Stimulated activated CD8-positive, alpha-beta memory T cell treated with anti-CD3 and anti-CD28 coated beads, Interleukin-15, amount 100 ng/mL, for 4 hours (primary cell): ENCODE measurements around the gene CLIC2.
A peak's percentile ranks its signal among the peaks of the same experiment; 100 is the strongest.
"Not testable (repeated sequence)": the region's sequence is repeated elsewhere in the genome, so short reads cannot be mapped to it uniquely, and the experiment has no call there.

Experiments
- DNase-seq, 2 donors: peaks; one replicate each; pipeline ENCODE4 v3.0.0-alpha.2; 2020; ENCODE audit warnings: low read depth in 2 of 2

CLIC2 gene

GRCh38 chrX:155334486-155335336 lies at the start of gene CLIC2:
TSS of gene CLIC2 (minus strand) at chrX:155334614. CDS start at chrX:155334427, 187 bp downstream.
- no peak for DNase-seq

DNA sequence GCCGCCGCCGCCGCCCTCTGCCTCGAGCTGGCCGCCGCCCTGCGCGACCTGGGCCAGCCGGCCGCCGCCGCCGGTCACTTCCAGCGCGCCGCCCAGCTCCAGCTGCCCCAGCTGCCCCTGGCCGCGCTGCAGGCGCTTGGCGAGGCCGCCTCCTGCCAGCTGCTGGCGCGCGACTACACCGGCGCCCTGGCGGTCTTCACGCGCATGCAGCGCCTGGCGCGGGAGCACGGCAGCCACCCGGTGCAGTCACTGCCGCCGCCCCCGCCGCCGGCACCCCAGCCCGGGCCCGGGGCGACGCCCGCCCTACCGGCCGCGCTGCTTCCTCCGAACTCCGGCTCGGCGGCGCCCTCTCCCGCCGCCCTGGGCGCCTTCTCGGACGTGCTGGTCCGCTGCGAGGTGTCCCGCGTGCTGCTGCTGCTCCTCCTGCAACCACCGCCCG lies 48.1 kb upstream of the CLIC2 start:
- not testable (repeated sequence) for DNase-seq

DNA sequence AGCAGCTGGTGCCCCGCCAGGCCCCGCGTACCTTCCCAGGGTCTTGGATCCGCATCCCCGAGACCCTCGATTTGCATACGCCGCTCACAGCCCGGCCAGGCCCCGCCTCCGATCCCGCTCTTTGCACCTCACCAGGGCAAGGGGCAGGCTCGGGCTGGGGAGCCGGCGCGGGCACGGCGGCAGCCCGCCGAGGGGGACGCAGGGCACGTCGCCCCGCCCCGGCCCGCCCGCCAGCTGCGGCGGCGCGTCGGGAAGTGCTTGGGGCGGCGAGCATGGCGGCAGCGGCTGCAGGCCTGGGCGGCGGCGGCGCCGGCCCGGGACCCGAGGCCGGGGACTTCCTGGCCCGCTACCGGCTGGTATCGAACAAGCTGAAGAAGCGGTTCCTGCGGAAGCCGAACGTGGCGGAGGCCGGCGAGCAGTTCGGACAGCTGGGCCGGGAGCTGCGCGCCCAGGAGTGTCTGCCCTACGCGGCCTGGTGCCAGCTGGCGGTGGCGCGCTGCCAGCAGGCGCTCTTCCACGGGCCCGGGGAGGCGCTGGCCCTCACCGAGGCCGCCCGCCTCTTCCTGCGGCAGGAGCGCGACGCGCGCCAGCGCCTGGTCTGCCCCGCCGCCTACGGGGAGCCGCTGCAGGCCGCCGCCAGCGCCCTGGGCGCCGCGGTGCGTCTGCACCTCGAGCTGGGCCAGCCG lies 47.6 kb upstream of the CLIC2 start, which contains the start of gene F8A2:
F8A2 (plus strand) TSS at position 253 of the 686 bp plus-strand sequence; CDS start at position 273, 20 bp downstream.
- DNase-seq: not testable (repeated sequence)

GRCh38 chrX:155379802-155380201 lies 45.4 kb upstream of the CLIC2 start:
- not testable (repeated sequence) for DNase-seq

GRCh38 chrX:155373777-155374458 lies 39.5 kb upstream of the CLIC2 start:
- not testable (repeated sequence) for DNase-seq

DNA sequence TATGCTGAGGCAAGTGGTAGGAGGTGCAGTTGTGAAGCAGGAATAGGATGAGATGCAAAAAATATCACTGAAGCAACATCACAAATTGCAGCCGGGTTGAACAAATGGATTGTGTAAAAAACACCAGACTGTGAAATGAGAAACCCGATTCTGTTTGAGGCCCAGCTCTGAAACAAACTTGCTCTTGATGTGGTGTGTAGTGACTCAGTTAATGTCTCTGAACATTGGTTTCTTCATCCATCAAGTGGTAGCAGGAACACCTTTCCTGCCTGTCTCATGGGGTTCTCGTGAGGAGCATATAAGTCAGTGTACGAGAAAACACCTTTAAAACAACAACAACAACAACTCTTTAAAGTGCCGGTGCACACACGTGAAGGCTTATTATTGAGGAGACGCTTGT lies 29.3 kb upstream of the CLIC2 start:
- DNase-seq: not testable (repeated sequence)

DNA sequence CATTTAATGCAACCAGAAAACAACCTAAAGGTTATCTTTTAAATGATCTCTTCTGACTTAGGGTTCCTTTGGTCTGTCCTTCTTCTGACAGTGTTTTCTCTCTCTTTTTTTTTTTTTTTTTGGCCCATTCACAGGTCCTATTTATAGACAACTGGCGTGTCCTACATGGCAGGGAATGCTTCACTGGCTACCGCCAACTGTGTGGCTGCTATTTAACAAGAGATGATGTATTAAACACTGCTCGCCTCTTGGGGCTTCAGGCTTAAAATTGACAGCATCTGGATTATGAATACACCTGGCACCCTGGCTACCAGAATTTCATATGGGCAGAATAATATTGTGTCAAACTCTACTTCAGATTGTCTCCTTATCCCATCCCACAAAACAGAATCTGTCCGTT lies 15.0 kb upstream of the CLIC2 start:
- DNase-seq: not testable (repeated sequence)

- not testable (repeated sequence) for DNase-seq
Measured at GRCh38 chrX:155345689-155346088, 11.3 kb upstream of the CLIC2 start.

DNA sequence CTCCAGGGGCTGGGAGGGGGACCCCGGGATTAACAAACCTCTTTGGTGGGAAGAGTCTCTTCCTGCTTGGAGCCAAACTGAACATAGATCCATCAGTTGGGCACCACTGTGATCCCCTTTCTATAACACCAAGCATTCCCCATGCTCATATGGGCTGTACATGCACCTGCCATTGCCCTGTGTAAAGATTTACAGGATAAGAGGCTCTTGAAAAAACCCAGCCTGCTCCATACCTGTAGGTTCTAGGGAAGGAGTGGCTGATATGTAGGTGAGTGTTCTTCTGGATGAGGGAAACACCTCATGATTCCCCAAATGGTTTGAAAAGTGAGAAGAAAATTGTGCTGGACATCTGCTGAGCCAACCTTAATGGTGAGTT lies 911 bp upstream of the CLIC2 start:
- not testable (repeated sequence) for DNase-seq

DNA sequence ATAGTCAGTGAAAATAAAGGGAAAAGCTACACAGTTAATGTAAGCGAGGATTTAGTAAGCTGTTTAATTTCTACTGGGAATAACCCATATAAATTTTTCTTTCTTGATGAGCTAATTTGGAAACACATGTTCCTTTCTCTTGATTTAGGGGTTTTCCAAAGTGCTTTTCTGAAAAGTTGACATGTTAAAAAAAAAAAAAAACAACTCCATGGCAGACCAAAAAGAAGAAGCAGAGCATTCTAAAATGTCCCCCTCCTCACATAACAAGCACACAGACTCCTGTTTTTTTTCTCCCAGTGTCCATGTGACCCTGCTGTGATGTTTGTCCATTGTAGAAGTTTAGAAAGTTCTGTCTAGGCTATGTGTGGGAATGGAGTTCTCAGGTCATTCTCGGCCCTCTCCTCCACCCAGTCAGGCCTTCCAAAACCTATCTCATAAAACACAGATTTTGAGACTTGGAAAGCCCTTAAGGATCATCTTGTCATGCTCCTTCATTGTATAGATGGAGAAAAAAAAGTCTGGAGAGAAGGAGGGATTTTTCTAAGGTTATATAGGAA lies 792 bp downstream of the CLIC2 start:
- no peak for DNase-seq

- DNase-seq: no peak
Measured at GRCh38 chrX:155330992-155331391, 3.4 kb downstream of the CLIC2 start.

GRCh38 chrX:155329293-155329692 lies 5.1 kb downstream of the CLIC2 start:
- DNase-seq: no peak

DNA sequence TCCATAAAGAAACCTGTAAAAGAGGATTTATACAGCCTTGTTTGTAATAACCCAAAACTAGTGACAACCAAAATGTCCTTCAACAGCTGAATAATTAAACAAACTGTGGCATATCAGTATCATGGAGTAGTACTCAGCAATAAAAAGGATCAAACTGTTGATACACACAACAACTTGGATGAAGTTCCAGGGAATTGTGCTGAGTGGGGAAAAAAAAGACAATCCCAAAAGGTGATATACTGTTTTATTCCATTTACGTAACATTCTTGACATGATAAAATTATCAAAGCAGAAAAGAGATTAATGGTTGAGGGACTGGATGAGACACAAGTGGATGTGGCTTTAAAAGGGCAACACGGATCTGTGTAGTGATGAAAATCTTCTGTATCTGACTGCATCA lies 7.8 kb downstream of the CLIC2 start:
- no peak for DNase-seq

DNA sequence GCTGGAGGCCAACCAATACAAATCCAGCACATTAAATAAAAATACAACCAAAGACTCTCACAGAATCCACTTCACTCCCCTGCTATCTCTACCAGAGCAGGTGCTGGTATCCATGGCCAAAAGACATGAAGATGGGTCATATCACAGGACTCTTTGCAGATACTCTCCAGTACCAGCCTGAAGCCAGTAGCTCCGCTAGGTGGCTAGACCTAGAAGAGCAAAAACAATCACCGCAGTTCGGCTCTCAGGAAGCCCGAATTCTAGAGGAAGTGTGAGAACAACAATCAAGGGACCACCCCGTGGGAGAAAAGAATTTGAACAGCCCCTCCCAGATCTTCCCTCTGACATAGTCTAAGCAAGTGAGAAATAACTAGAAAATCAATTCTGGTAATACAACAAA lies 20.2 kb downstream of the CLIC2 start:
- DNase-seq: no peak

- DNase-seq: no peak
Measured at GRCh38 chrX:155313766-155314165, 20.6 kb downstream of the CLIC2 start.

DNA sequence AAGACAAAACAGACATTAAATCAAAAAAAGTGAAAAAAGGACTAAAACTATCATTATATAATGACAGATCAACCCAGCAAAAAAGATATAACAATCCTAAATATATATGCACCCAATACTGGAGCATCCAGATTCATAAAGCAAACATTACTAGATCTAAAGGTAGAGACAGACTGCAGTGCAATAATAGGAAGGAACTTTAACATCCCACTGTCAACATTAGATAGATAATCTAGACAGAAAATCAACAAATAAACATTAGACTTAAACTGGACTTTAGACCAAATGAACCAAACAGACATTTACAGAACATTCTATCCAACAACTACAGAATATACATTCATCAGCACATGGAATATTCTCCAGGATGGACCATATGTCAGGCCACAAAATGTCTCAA lies 40.6 kb downstream of the CLIC2 start:
- no peak for DNase-seq

DNA sequence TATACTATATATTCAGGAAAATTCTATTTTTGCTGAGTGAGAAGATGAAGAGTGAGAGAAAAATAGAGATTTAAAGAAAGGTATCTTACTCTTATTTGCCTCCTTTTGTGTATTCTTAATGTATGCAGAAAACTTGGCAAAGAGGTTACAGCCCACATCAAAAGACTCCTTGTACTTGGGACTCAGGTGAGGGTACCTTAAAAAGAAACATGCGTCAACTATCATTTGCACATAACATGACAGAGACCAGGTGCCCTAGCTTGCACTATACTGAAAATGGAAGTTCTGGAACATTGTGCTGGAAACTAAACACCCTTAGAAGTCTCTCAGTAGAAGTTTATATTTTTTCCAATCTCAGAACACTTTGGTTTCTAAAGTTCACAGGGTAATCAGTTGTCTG lies 54.5 kb downstream of the CLIC2 start:
- DNase-seq: no peak

DNA sequence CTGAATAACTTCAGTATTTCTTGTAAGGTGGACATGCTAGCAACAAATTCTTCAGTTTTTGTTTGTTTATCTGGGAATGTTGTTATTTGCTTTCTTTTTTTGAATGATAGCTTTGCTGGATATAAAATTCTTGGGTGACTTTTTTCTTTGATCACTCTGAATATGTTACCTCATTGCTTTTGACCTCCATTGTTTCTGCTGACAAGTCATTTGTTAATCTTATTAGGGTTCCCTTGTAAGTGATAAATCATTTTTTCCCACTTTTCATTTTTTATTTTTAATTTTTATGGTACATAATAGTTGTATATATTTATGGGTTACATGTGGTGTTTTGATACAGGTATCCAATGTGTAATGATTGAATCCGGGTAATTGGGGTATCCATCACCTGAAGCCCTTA lies 63.4 kb downstream of the CLIC2 start:
- no peak for DNase-seq

DNA sequence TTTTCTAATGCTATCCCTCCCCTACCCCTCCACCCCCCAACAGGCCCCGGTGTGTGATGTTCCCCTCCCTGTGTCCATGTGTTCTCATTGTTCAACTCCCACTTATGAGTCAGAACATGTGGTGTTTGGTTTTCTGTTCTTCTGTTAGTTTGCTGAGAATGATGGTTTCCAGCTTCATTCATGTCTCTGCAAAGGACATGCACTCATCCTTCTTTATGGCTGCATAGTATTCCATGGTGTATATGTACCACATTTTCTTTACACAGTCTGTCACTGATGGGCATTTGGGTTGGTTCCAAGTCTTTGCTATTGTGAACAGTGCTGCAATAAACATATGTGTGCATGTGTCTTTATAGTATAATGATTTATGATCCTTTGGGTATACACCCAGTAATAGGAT lies 66.4 kb downstream of the CLIC2 start:
- DNase-seq: not testable (repeated sequence)

DNA sequence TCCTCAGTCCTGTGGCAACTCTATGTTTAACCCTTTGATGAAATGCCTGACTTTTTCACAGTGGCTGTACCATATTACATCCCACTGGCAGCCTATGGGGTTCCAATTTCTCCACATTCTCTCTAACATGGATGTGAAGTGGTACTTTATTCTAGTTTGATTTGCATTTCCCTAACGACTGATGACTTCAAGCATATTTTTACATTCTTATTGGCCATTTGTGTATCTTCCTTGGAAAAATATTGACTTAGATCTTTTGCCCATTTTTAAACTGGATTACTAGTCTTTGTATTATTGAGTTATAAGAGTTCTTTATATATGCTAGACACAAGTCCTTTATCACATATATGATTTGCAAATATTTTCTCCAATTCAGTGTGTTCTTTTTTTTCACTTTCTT lies 68.0 kb downstream of the CLIC2 start:
- DNase-seq: no peak

GRCh38 chrX:155263854-155264628 lies 70.4 kb downstream of the CLIC2 start, which contains the start of gene RAB39B:
TSS of gene RAB39B (minus strand) at chrX:155264491. CDS start at chrX:155264288, 203 bp downstream.
- DNase-seq: peak; percentile 40 to 58
